Stomach (tissue), 4 donors: ENCODE measurements around the gene TRIM26.

Source experiments
- CTCF ChIP-seq, 7 experiments: fragments of 450-650 bp in 4 of 7; fragments of 200-600 bp in 3 of 7; sonication (generic) in 3 of 7; IDR thresholded peaks; one replicate each; pipeline ENCODE4 v1.5.1; 2016 to 2019; ENCODE audit warnings: antibody characterized with exemption in 7 of 7, control low read depth in 2 of 7, mild to moderate bottlenecking in 1 of 7
- EP300 ChIP-seq: sonication (generic); formaldehyde crosslinking; IDR thresholded peaks from one replicate; pipeline ENCODE4 v1.6.1; 2017; ENCODE audit warnings: antibody characterized with exemption
- POLR2A ChIP-seq, 4 donors: fragments of 450-650 bp; IDR thresholded peaks; one replicate each; pipeline ENCODE4 v1.6.1; 2016; ENCODE audit warnings: antibody characterized with exemption in 4 of 4, control low read depth in 2 of 4, mild to moderate bottlenecking in 1 of 4, moderate library complexity in 1 of 4

- TF ChIP-seq CTCF (IDR thresholded peaks at IDR 0.05) (no peak), EP300 (no peak), POLR2A (IDR thresholded peaks at IDR 0.05) (no peak)
Observed at GRCh38 chr6:30156774-30157173, 56.4 kb downstream of the TRIM26 start.
